Vagina (tissue), 2 donors: Measurements from ENCODE around the gene GRIK4.

Experiments
- POLR2AphosphoS5 ChIP-seq, 2 donors: sonication (generic); formaldehyde crosslinking; IDR thresholded peaks; one replicate each; pipeline ENCODE4 v1.9.0; 2017; ENCODE audit warnings: antibody characterized with exemption in 2 of 2, mild to moderate bottlenecking in 2 of 2, low read depth in 1 of 2; ENCODE audit not compliant: insufficient read depth in 1 of 2
- TF ChIP-seq, protein P1 (sequence below), 3 experiments: fragments of 450-650 bp in 2 of 3; fragments of 200-600 bp in 1 of 3; sonication (generic) in 1 of 3; IDR thresholded peaks; one replicate each; pipeline ENCODE4 v1.5.1; 2017 to 2019; ENCODE audit warnings: antibody characterized with exemption in 3 of 3, mild to moderate bottlenecking in 2 of 3, moderate library complexity in 2 of 3

DNA sequence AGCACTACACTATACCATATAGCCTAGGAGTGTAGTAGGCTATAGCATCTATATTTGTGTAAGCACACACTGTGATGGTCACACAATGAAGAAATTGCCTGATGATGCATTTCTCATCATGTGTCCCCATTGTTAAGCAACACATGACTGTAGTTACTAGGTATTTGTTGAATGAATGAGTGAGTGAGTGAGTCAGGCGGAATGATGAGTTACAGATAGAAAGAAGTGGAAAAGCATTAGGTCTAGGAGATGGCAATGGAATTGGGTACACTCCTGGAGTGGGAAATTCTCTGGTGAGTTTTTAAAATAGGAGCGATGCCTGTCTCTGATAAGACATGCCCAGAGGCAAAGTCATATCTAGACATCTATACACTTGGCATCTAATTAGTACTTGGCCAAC is 351.8 kb downstream of the GRIK4 start:
- TF ChIP-seq, protein P1, sequence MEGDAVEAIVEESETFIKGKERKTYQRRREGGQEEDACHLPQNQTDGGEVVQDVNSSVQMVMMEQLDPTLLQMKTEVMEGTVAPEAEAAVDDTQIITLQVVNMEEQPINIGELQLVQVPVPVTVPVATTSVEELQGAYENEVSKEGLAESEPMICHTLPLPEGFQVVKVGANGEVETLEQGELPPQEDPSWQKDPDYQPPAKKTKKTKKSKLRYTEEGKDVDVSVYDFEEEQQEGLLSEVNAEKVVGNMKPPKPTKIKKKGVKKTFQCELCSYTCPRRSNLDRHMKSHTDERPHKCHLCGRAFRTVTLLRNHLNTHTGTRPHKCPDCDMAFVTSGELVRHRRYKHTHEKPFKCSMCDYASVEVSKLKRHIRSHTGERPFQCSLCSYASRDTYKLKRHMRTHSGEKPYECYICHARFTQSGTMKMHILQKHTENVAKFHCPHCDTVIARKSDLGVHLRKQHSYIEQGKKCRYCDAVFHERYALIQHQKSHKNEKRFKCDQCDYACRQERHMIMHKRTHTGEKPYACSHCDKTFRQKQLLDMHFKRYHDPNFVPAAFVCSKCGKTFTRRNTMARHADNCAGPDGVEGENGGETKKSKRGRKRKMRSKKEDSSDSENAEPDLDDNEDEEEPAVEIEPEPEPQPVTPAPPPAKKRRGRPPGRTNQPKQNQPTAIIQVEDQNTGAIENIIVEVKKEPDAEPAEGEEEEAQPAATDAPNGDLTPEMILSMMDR (IDR thresholded peaks at IDR 0.05), result no peak
- no peak for TF ChIP-seq POLR2AphosphoS5 (IDR thresholded peaks at IDR 0.05; ENCODE audit: insufficient read depth in 1 of 2, low read depth in 1 of 2)
